ENCODE data around the gene SMAP2.

SMAP2 gene

GRCh38 chr1:40389322-40389803 is 15.8 kb downstream of the SMAP2 start:
- TF ChIP-seq POLR2A (IDR thresholded peaks at IDR 0.05; ENCODE audit: low read depth, low read length), result 0 out of 2 replicates have a peak, but pooled peaks have one; percentile 37
- no peak for TF ChIP-seq TAF1 (IDR thresholded peaks at IDR 0.05; ENCODE audit: low read depth, low read length)
- FAIRE-seq (peak; percentile 26), DNase-seq (ENCODE audit: insufficient read length, low spot score) (no peak)

DNA sequence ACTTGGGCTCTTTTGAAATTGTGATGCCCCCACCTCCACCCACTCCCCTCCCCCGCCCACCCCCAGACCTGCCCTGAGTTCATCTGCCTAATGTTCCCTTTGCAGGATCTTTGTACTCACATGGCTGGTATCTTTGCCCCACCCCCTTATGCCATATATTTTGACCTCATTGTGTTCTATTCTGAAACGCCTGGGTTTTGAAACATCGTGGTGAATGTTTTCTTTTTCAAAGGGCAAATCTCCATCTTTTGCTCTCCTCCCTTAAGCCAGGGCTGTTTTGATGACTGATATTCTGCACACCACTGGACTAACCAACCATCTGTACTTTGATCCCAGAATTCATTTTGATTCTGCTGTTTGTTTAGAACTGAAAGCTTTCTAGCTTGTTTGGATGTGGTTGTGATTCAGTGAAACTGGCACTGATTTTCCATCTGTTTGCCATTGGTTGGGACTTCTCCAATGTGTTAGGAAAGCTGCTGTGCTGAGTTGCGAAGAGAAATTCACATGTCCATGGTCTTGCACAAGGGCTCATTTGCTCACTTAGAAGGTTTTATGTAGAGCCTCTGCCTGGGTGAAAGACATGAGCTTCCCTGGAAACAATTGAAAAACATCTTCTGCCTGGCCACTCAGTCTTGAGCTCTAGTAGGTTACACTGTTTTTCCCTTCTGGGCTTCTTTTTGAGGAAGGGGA is 16.5 kb downstream of the SMAP2 start:
- DNase-seq (ENCODE audit: insufficient read length, low spot score) (no peak), FAIRE-seq (no peak)
- no peak; the same call in 1 of the 2 replicates for TF ChIP-seq POLR2AphosphoS5 (IDR thresholded peaks at IDR 0.05; ENCODE audit: low read depth, low read length)
- 0 out of 2 replicates have a peak, but pooled peaks have one; percentile 20 for TF ChIP-seq POLR2A (IDR thresholded peaks at IDR 0.05; ENCODE audit: low read depth, low read length)

GRCh38 chr1:40390857-40391256 is 17.3 kb downstream of the SMAP2 start:
- TF ChIP-seq POU2F2 (IDR thresholded peaks at IDR 0.05; ENCODE audit: low read depth, low read length) (no peak), POLR2AphosphoS5 (IDR thresholded peaks at IDR 0.05; ENCODE audit: low read depth, low read length) (no peak)
- DNase-seq (ENCODE audit: insufficient read length, low spot score), result no peak
- FAIRE-seq, result no peak

GRCh38 chr1:40391688-40392145 is 18.2 kb downstream of the SMAP2 start:
- DNase-seq (ENCODE audit: insufficient read length, low spot score), result no peak
- no peak for TF ChIP-seq SPI1 (IDR thresholded peaks at IDR 0.05; ENCODE audit: low read depth, low read length)
- no peak for TF ChIP-seq TAF1 (IDR thresholded peaks at IDR 0.05; ENCODE audit: low read depth, low read length)
- TF ChIP-seq PAX5 (IDR thresholded peaks at IDR 0.05; ENCODE audit: insufficient read depth, low read length, severe bottlenecking), result no peak
- no peak; the same call in 1 of the 2 replicates for TF ChIP-seq POLR2AphosphoS5 (IDR thresholded peaks at IDR 0.05; ENCODE audit: low read depth, low read length)
- no peak for TF ChIP-seq POU2F2 (IDR thresholded peaks at IDR 0.05; ENCODE audit: low read depth, low read length)
- peak; percentile 57 for TF ChIP-seq POLR2A (IDR thresholded peaks at IDR 0.05; ENCODE audit: low read depth, low read length)
- FAIRE-seq, result peak; percentile 38

DNA sequence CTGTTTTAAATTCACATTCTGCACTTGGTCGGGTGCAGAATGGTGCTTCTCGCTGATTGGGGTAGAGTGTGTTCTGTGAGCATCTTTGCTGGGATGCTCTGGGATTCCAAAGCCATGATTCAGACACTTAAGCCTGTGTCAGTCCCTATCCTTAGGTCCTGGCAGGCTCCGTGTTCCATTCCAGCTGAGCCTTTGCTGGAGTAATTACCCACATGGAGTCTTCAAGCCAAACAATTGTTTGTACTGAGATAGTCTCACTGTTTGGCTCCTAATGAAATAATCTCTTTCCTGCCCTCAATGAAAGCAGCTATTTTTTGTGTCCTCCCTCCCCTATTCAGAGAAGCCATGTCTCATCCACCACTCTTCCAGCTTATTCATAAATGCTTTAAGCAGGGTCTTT is 18.7 kb downstream of the SMAP2 start:
- no peak for DNase-seq (ENCODE audit: insufficient read length, low spot score)
- peak; percentile 64; the same call in 1 of the 2 replicates for TF ChIP-seq POLR2AphosphoS5 (IDR thresholded peaks at IDR 0.05; ENCODE audit: low read depth, low read length)
- TF ChIP-seq POLR2A (IDR thresholded peaks at IDR 0.05; ENCODE audit: low read depth, low read length), result no peak; the same call in 1 of the 2 replicates
- no peak for TF ChIP-seq POU2F2 (IDR thresholded peaks at IDR 0.05; ENCODE audit: low read depth, low read length)
- TF ChIP-seq TAF1 (IDR thresholded peaks at IDR 0.05; ENCODE audit: low read depth, low read length), result no peak
- FAIRE-seq, result no peak

- DNase-seq (ENCODE audit: insufficient read length, low spot score), result no peak
- no peak for FAIRE-seq
- TF ChIP-seq POLR2AphosphoS5 (IDR thresholded peaks at IDR 0.05; ENCODE audit: low read depth, low read length) (0 out of 2 replicates have a peak, but pooled peaks have one; percentile 71), TAF1 (IDR thresholded peaks at IDR 0.05; ENCODE audit: low read depth, low read length) (no peak), POU2F2 (IDR thresholded peaks at IDR 0.05; ENCODE audit: low read depth, low read length) (no peak), POLR2A (IDR thresholded peaks at IDR 0.05; ENCODE audit: low read depth, low read length) (peak; percentile 43; the same call in 1 of the 2 replicates), PAX5 (IDR thresholded peaks at IDR 0.05; ENCODE audit: insufficient read depth, low read length, severe bottlenecking) (no peak)
These were observed 19.6 kb downstream of the SMAP2 start for GRCh38 chr1:40393173-40393572.

DNA sequence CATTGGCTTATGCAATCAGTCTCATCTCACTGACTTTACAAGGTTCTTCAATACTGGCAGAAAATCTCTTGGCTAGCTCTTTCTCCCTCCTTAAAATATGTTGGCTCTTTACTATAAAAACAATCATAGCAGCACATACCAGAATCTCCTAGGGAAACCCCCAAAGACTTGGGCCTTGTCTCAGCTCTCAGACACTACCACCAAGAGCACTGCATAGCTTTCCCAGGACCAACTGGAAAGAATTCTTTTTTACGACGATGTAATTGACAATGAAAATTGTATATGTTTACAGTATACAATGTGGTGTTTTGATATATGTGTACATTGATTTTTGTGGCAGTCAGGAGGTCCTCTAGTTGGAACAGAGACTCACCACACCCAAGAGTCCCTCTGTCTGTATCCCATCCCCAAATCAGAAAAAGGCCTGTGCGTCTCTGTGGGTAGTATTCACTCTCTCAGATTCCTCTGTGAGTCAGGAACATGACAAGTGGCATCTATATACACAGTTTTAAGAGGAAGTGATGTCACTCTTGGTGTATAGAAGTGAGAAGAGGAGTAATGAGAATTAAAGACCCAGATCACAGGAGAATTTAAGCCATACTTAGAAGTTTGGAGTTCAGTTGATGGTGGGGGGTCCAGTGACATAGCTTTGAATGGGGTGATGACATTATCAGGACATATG is 21.1 kb downstream of the SMAP2 start:
- TF ChIP-seq SPI1 (IDR thresholded peaks at IDR 0.05; ENCODE audit: low read depth, low read length), result peak; percentile 70
- TF ChIP-seq POLR2A (IDR thresholded peaks at IDR 0.05; ENCODE audit: low read depth, low read length), result peak; percentile 34; the same call in 1 of the 2 replicates
- no peak for TF ChIP-seq PAX5 (IDR thresholded peaks at IDR 0.05; ENCODE audit: insufficient read depth, low read length, severe bottlenecking)
- no peak for TF ChIP-seq TAF1 (IDR thresholded peaks at IDR 0.05; ENCODE audit: low read depth, low read length)
- TF ChIP-seq POLR2AphosphoS5 (IDR thresholded peaks at IDR 0.05; ENCODE audit: low read depth, low read length), result peak; percentile 69; the same call in 1 of the 2 replicates
- FAIRE-seq (no peak), DNase-seq (ENCODE audit: insufficient read length, low spot score) (no peak)

GRCh38 chr1:40395190-40396175 is 22.0 kb downstream of the SMAP2 start:
- DNase-seq (ENCODE audit: insufficient read length, low spot score) (no peak), FAIRE-seq (no peak)
- TF ChIP-seq POU2F2 (IDR thresholded peaks at IDR 0.05; ENCODE audit: low read depth, low read length) (no peak), SPI1 (IDR thresholded peaks at IDR 0.05; ENCODE audit: low read depth, low read length) (no peak), POLR2A (IDR thresholded peaks at IDR 0.05; ENCODE audit: low read depth, low read length) (no peak)

- 0 out of 2 replicates have a peak, but pooled peaks have one; percentile 18 for TF ChIP-seq POLR2A (IDR thresholded peaks at IDR 0.05; ENCODE audit: low read depth, low read length)
- TF ChIP-seq POLR2AphosphoS5 (IDR thresholded peaks at IDR 0.05; ENCODE audit: low read depth, low read length), result no peak
- no peak for TF ChIP-seq TAF1 (IDR thresholded peaks at IDR 0.05; ENCODE audit: low read depth, low read length)
- no peak for TF ChIP-seq POU2F2 (IDR thresholded peaks at IDR 0.05; ENCODE audit: low read depth, low read length)
- FAIRE-seq (peak; percentile 31), DNase-seq (ENCODE audit: insufficient read length, low spot score) (no peak)
These were observed 22.9 kb downstream of the SMAP2 start for GRCh38 chr1:40396420-40396819.
